HepG2 (cell line): ENCODE results near the gene CCDC116. TPM values are rescaled to one million over a fixed set of nuclear protein-coding genes. Genes with fewer than 3 reads are reported as not detected.

Source experiments
- ATM ChIP-seq: fragments of 450-650 bp; IDR thresholded peaks from 2 replicates; pipeline ENCODE4 v1.7.1; 2017; ENCODE audit warnings: mild to moderate bottlenecking, borderline replicate concordance
- FOXA3 ChIP-seq: IDR thresholded peaks from 2 replicates; pipeline ENCODE4 v1.6.1; 2016; ENCODE audit warnings: missing genetic modification reagents, missing compliant biosample characterization
- GMEB1 ChIP-seq: sonication (generic); formaldehyde crosslinking; IDR thresholded peaks from 2 replicates; pipeline ENCODE4 v1.5.1; 2020; ENCODE audit warnings: missing genetic modification reagents, mild to moderate bottlenecking, borderline replicate concordance
- MTA1 ChIP-seq: sonication (generic); formaldehyde crosslinking; IDR thresholded peaks from 2 replicates; pipeline ENCODE4 v1.4.0; 2020; ENCODE audit warnings: missing genetic modification reagents, mild to moderate bottlenecking, borderline replicate concordance
- NFIC ChIP-seq: IDR thresholded peaks from 2 replicates; pipeline ENCODE4 v1.6.1; 2012; ENCODE audit warnings: mild to moderate bottlenecking, low read length, inconsistent platforms
- SUZ12 ChIP-seq: fragments of 150-350 bp; IDR thresholded peaks from 2 replicates; pipeline ENCODE4 v1.6.1; 2014; ENCODE audit warnings: low read depth, low read length
- U2AF1 ChIP-seq: fragments of 200-400 bp; formaldehyde crosslinking; optimal IDR thresholded peaks from 2 replicates; pipeline ENCODE3; 2017; ENCODE audit warnings: mild to moderate bottlenecking, low read depth, low read length
- ZBTB39 ChIP-seq: sonication (generic); formaldehyde crosslinking; IDR thresholded peaks from 2 replicates; pipeline ENCODE4 v1.5.0; 2020; ENCODE audit warnings: missing genetic modification reagents
- ZFP1 ChIP-seq: IDR thresholded peaks from 2 replicates; pipeline ENCODE4 v1.6.1; 2016
- ZNF251 ChIP-seq: sonication (generic); formaldehyde crosslinking; IDR thresholded peaks from 2 replicates; pipeline ENCODE4 v1.9.0; 2021; ENCODE audit warnings: mild to moderate bottlenecking, missing genetic modification reagents
- ZNF512B ChIP-seq: sonication (generic); formaldehyde crosslinking; IDR thresholded peaks from 2 replicates; pipeline ENCODE4 v1.5.1; 2020; ENCODE audit warnings: missing genetic modification reagents, mild to moderate bottlenecking, borderline replicate concordance
- ZNF713 ChIP-seq: sonication (generic); formaldehyde crosslinking; IDR thresholded peaks from 2 replicates; pipeline ENCODE4 v1.4.0; 2020; ENCODE audit warnings: mild to moderate bottlenecking, missing genetic modification reagents
- ZNF775 ChIP-seq: sonication (generic); formaldehyde crosslinking; IDR thresholded peaks from 2 replicates; pipeline ENCODE4 v1.4.0; 2020; ENCODE audit warnings: missing genetic modification reagents, mild to moderate bottlenecking, moderate library complexity, borderline replicate concordance
- polyA plus RNA-seq, 8 experiments: library from polyadenylated mRNA; depleted of rRNA in 3 of 8; stranded (reverse) in 7 of 8; unstranded in 1 of 8; fragments of >200 nt; fragmentation: Illumina TruSeq in 4 of 8; extraction: Trizol in 4 of 8; gene quantifications; 2 replicates each; pipeline versions ENCODE4 v1.2.1 to v1.2.3, GENCODE V29; 2011 to 2016; ENCODE audit warnings: low read depth in 4 of 8, missing spikeins in 1 of 8, mixed read lengths in 1 of 8; ENCODE audit not compliant: insufficient read depth in 1 of 8
- total RNA-seq, 5 experiments: library from RNA; depleted of rRNA; stranded (reverse); fragments of >200 nt; fragmentation: Illumina TruSeq; extraction: Trizol; gene quantifications; 2 replicates each; pipeline ENCODE4 v1.2.3, GENCODE V29; 2016; ENCODE audit warnings: low read depth in 1 of 5

Gene CCDC116
- total and polyA plus RNA-seq, 2 of the 13 experiments (the other 11 are each of a cell fraction or from before 2014, with no cell fraction given), result 0.15 to 0.33 TPM

- no peak for TF ChIP-seq ZNF512B
- TF ChIP-seq FOXA3, result peak; percentile 42; the same call in 1 of the 2 replicates
- peak; percentile 33; the same call in 1 of the 2 replicates for TF ChIP-seq MTA1 (CRISPR knock-in tag)
- TF ChIP-seq ATM, result no peak
- TF ChIP-seq U2AF1, result peak; percentile 29
- TF ChIP-seq ZBTB39, result peak; percentile 67; the same call in 1 of the 2 replicates
- TF ChIP-seq ZNF775 (CRISPR knock-in tag), result 0 out of 2 replicates have a peak, but pooled peaks have one; percentile 78
- TF ChIP-seq ZNF251 (CRISPR knock-in tag), result peak; percentile 31; the same call in 1 of the 2 replicates
- TF ChIP-seq NFIC, result no peak
- no peak for TF ChIP-seq SUZ12
- TF ChIP-seq GMEB1, result peak; percentile 85
- TF ChIP-seq ZNF713 (CRISPR knock-in tag), result no peak
- TF ChIP-seq ZFP1, result no peak
These were observed 3.1 kb upstream of the CCDC116 start, which contains the start of gene YDJC (continued) for GRCh38 chr22:21629255-21630149.
